UCSD-AML1 (cell line): ENCODE results near the gene SKI.

Source experiments
- DNase-seq: peaks from one replicate; lab custom pipeline; 2025; ENCODE audit not compliant: unreplicated experiment; lab: John Stamatoyannopoulos, UW

Gene SKI

GRCh38 chr1:2194319-2194897 lies 33.7 kb upstream of the SKI start, which contains the start of gene FAAP20:
Gene FAAP20, minus strand, starts transcription at chr1:2194772. Its CDS starts 23 bp downstream, at chr1:2194749.
- no peak for DNase-seq

- peak; percentile 94 for DNase-seq
Measured at GRCh38 chr1:2194898-2195673, 33.0 kb upstream of the SKI start.

GRCh38 chr1:2195785-2196184 lies 32.3 kb upstream of the SKI start:
- DNase-seq = no peak

DNA sequence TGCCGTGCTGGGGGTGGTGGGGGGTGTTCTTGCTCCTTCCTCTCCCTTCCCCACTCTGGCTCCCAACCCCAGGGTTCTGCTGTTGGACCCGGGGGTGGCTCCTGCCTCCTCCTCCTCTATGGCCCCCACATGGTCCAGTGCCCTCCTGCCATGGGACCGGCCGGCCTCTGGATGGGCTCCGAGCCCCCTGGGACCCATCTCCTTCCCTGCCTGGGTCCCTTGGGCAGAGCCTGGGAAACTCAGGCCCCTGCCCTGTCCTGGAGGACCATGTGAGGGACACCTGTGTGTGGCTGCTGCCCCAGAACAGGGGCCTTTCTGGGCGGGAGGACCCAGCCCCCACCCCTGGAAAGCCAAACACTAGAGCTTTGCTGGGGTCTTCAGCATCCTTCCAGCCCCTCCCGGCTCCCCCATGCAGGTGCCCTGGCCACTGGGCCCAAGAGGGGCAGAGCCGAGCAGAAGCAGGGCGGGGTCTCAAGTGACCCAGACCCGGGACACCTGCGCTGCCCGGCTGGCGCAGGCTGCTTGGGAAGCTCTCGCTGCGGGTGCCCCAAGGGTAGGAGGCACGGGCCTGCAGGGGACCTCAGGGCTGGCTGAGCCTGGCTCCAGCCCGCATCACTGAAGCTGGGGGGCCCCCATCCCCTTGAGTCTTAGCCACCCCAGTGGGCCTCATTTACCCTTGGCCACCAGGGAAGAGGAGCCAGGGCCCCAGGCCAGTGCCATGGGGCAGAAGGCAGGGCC lies 31.0 kb upstream of the SKI start:
- no peak for DNase-seq

- DNase-seq = no peak
Measured at GRCh38 chr1:2197707-2198165, 30.4 kb upstream of the SKI start.

- DNase-seq = no peak
Measured at GRCh38 chr1:2198571-2198970, 29.5 kb upstream of the SKI start.

GRCh38 chr1:2199042-2199810 lies 28.9 kb upstream of the SKI start:
- DNase-seq = peak; percentile 93

- no peak for DNase-seq
Measured at GRCh38 chr1:2200308-2200943, 27.7 kb upstream of the SKI start.

DNA sequence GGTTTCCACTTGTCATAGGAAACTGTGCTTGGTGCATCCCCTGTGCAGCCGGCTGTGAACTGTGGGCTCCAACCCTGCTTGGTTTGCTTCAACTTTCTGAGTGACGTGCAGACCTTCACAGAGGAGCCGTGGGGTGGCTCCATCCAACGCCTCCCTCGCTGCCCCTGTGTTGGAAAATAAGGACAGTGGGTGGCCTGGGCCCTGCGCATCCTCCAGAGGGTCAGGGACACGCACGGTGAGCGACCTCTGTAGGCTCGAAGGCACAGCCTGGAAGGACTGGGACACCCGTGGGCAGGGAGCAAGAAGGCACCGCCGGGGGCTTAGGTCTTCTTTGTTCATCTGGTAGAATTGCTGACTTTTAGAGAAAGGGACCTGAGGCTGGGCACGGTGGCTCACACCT lies 27.1 kb upstream of the SKI start:
- no peak for DNase-seq

DNA sequence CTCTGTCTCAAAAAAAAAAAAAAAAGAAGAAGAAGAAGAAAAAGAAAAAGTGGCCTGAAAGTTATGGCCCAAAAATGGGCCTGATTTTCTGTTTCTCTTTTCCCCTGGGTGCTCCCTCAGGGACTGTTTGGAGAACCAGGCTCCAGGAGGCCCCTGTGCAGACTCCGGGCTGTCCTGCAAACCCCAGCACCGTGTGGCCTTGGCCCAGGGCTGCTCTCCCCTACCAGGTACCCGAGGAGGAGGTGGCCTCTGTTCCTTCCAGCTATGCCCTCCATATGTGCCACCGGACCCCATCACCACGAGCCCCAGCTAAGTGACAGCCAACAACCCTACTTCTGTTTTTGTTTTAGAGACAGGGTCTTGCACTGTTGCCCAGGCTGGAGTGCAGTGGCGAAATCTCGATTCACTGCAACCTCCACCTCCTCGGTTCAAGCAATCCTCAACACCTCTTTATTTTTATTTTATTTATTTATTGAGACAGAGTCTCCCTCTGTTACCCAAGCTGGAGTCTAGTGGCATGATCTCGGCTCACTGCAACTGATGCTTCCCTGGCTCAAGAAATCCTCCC lies 26.0 kb upstream of the SKI start:
- no peak for DNase-seq

DNA sequence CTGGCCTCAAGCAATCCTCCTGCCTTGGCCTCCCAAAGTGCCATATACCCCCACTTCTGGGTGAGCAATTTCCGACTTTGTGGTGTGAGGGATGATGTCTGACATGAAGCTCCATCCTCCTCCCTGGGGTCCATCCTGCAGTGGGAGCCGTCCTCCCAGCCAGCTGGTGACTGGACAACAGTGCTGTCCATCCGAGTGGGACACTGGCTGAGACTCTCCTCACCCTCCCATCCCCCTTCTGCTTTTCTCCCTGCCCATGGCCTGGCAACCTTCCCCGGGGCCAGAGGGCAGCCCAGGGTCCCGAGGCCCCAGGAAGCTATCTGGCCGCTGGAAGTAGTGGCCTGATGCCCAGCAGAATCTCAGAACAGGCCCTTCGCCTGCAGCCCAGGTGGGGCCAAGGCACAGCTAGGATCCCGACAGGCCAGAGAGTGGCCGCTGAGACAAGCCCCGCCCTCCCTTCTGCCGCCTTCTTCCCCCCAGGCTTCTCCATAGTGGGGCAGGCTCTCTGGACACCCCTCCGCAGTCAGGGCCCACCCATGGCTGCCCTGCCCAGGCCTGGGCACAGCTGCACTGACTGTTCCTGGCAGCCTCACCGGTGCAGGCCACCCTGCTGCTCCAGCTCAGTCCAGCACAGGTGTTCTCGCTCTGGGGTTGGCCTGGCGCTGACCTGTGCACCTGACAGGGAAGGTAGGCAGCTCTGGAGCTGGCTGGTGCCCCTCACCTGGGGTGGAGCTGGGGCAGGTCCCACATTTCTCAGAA lies 25.1 kb upstream of the SKI start:
- no peak for DNase-seq

DNA sequence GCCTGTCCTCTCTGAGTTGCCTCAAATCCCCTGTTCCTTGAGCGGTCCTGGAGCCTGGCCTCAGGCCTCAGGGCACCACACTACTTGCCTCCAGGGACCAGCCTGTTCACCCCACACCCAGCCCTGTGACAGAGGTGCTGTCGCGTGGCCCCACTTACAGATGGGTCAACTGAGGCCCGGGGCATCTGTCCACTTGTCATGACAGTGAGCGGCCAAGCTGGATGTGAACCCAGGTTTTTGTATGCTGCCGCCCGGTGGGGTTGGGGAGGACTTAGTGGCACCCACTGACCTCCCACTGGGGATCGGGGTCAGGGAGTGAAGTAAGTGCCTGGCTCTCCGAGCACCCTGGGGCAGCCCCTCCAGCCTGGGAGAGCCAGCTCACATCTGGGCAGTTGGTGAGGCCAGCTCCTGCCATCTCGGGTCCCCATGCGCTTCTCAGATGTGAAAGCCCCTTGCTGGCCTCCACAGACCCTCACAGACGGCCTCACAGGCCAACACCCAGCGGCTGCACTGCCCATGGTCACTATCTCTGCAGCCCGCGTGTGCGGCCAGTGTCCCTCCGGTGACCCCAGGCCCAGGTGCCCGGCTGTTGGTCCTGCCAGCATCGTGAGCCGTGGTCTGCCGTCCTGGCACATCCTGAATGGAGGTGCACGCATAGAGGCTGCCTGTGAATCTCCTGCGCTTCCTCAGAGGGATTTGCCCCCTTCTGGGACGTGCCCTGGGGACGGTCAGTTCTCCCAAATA lies 24.3 kb upstream of the SKI start:
- DNase-seq = no peak

DNA sequence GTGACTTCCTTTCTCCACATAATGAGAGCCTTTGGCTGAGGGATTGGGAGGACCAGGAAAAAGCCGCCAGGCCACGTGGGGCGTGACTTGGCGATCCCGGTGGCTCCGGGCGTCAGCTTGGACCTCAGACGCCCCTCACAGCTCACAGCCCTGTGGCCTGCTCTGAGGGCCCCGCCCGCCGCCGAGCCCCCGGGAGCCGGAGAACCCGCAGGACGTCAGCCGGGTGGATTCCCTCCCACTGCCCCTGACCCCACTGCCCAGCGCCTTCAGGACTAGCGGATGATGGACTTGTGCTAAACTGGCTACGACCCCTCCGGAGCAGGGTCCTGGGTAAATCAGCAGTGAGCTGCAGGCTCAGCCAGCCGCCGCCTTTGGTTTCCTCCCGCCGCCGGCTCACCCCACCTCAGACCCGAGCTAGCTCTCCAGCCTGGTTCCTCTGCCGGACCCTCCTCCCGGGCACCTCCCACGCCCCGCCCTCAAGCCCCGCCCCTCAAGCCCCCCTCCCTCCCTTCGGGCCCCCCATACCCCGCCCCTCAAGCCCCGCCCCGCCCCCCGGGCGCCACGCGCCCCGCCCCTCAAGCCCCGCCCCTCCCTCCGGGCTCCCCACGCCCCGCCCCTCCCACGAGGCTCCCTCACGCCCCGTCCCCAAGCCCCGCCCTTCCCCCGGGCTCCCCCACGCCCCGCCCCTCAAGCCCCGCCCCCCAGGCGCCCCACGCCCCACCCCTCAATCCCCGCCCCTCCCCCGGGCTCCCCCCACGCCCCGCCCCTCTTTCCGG lies 23.5 kb upstream of the SKI start:
- peak; percentile 86 for DNase-seq

DNA sequence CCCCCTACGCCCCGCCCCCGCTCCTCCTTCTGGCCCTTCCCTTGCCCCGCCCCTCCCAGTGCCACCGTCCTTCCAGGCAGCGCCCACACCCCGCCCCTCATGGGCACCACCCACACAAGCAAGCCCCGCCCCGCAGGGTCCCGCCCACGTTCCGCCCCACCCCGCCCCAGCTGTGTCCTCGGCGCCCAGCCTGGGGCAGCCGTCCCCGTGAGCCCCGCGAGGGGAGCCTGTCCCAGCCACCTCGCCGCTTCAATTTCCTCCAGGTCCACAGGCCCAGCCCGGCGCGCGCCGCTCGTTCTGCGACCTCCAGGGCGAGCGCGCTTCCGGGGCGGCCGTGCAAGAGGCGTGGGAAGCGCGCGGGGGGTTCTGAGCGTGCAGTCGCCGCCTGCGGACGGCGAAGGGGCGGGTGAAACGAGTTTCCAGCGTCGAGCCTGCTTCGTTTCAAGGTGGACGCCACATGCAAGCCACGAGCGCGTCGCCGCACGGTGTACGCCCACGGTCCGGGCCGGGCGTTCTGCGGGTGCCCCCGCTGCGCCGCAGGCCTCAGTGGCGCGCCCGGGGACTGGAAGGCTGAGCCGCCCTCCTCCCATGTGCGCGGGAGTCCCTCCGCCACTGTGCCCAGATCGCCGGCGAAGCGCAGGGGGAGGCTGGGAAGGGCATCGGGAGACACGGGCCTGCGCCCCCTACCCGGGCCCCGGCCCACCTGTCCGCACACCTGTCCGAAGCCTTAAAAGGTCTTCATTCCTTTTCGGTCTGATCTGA lies 22.7 kb upstream of the SKI start:
- peak; percentile 93 for DNase-seq

DNA sequence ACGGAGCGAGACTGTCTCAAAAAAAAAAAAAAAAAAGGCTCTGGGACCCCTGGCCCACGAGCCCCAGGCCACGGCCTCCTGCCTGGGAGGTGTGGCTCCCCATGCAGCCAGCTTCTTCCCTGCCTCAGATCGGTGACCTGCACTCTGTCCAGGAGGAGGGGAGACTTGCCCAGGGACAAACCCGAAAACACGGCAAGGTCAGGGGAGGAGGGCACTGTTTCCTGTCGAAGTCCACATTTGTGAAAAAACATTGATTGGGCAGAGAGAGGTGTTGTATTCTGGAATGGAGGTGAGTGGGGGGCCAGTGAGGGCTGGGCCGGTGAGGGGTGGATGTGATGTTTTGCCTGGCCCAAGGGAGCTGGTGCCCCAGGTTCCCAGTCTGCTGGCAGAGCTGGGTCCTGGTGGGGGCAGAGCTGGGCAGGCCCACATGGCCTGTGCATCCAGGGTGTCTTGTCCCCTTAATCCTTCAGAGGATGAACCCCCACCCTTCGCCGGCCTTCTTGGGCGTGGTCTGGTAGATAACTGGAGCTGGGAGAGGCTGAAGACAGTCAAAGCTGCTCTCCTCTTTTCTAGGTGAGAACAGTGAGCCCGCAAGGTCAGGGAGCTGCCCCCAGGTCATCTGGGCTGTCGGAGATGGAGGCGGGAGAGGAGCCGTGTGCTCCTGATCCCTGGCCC lies 21.2 kb upstream of the SKI start:
- DNase-seq = no peak

DNA sequence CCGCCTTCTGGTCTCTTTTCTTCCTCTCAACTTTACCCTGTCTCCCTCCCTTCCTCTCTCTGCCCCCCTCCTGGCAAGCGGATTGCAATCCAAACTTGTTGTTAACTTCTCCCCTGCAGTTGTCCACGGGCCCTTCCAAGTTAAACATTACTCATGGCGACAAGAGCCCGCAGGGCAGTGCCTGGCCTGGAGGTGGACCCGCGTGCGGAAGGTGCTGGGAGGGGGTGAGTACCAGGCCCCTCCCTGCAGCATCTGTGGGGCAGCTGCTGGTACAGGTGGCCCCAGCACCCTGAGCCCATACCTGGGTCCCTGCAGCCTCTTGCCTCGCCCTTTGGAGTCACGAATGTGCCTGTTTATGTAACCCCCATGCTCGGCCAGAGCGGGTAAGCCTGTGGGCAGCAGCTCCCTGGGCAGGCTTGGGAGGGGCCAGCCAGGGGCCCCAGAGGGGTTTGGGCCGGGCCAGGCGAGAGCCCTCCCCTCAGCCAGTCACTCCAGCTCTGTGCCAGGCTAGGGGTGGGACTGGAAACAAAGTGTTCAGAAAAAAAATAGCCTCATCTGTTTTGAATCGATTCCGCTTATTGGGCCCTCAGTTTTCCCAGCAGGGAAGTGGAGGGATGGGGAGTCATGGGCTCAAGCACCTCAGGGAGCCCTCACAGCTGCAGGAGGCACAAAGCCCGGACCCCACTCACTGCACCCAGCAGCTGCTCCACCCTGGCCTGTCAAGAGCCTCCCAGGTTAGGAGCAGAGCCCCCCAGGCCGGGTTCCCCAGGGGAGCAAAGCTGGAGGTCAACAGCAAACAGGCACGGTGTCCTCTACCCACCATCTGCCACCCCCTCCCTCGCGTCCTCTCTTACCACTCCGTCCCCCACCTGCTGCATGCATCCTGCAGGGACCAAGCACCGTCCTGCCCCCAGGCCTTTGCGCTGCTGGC lies 19.5 kb upstream of the SKI start:
- DNase-seq = no peak
